ENCODE measurements around the gene NUCKS1. TPM values are rescaled to one million over a fixed set of nuclear protein-coding genes. Genes with fewer than 3 reads are reported as not detected.

Gene NUCKS1
- total and polyA plus RNA-seq, 2 of the 13 experiments (the other 11 are each of a cell fraction or from before 2014, with no cell fraction given), result 35.5 to 117 TPM

GRCh38 chr1:205769641-205770365 is 19.8 kb upstream of the NUCKS1 start:
- intact Hi-C loops (cut with micrococcal nuclease; ENCODE audit: unreplicated experiment), result no loop called here
- no TSS peak for BruUV-seq (replicated peaks)
- no peaks in the 10 kb centered on the region for H3K36me3 ChIP-seq (replicated peaks in 1 of 2; ENCODE audit: control insufficient read depth in 1 of 2, insufficient read depth in 2 of 2, low read length in 2 of 2)
- H3K27me3 ChIP-seq (ENCODE audit: control insufficient read depth in 1 of 2, insufficient read depth in 2 of 2, low read length in 2 of 2), result no peaks in the 10 kb centered on the region; a peak in 1 of 5 replicates
- no peak for FAIRE-seq
- H3K9me3 ChIP-seq (ENCODE audit: low read length), result no peaks in the 10 kb centered on the region
- H3K4me3 ChIP-seq (replicated peaks in 1 of 3; ENCODE audit: insufficient read depth in 1 of 3, low read depth in 2 of 3, low read length in 3 of 3), result no peak overlapping the region
- no peak for ATAC-seq
- H3K79me2 ChIP-seq (ENCODE audit: insufficient read depth, low read length), result no peaks in the 10 kb centered on the region
- WGBS (ENCODE audit: low lambda C conversion rate), result 88% methylated on average over 8 of the region's 8 CpGs
- no peaks in the 10 kb centered on the region for H4K20me1 ChIP-seq (ENCODE audit: insufficient read depth, low read length)
- no peak for DNase-seq (ENCODE audit: low spot score)
- ChIA-PET POLR2A (no interaction called here), CTCF (ENCODE audit: low intra/inter-chr PET ratio, low total read pairs) (no interaction called here)
- H3K9ac ChIP-seq (ENCODE audit: insufficient read depth, low read depth, low read length), result no peak overlapping the region
- H3K4me1 ChIP-seq (ENCODE audit: insufficient read depth, low read length), result peaks cover 16% of the 10 kb centered on the region
- no peak overlapping the region for H3K27ac ChIP-seq (ENCODE audit: extremely low read length, insufficient read depth, low read length)
- in situ Hi-C loops (cut with HindIII; ENCODE audit: extremely low pct_ligation_motif_present, low pct_unique_long_range_greater_than_20kb), result no loop called here
- H2AFZ ChIP-seq (ENCODE audit: low read length), result no peak overlapping the region
- no peak overlapping the region for H3K4me2 ChIP-seq (ENCODE audit: low read depth, low read length)
- TF ChIP-seq ZXDC (CRISPR knock-in tag; IDR thresholded peaks at IDR 0.05) (no peak), TRAFD1 (CRISPR knock-in tag; IDR thresholded peaks at IDR 0.05; ENCODE audit: borderline replicate concordance) (no peak), NFRKB (IDR thresholded peaks at IDR 0.05) (no peak), NFIC (IDR thresholded peaks at IDR 0.05; ENCODE audit: low read length) (no peak), MTF1 (CRISPR knock-in tag; IDR thresholded peaks at IDR 0.05) (no peak), MAFK (conservative IDR thresholded peaks at IDR 0.05 in 1 of 2, IDR thresholded peaks at IDR 0.05 in 1 of 2; ENCODE audit: low read length in 2 of 2) (no peak), NPAS2 (CRISPR knock-in tag; IDR thresholded peaks at IDR 0.05; ENCODE audit: borderline replicate concordance) (no peak), ZSCAN20 (CRISPR knock-in tag; IDR thresholded peaks at IDR 0.05; ENCODE audit: borderline replicate concordance) (no peak), DMTF1 (CRISPR knock-in tag; IDR thresholded peaks at IDR 0.05) (no peak), HDAC1 (CRISPR knock-in tag; IDR thresholded peaks at IDR 0.05) (no peak), ZNF512 (CRISPR knock-in tag; IDR thresholded peaks at IDR 0.05) (no peak), ZBTB3 (CRISPR knock-in tag; IDR thresholded peaks at IDR 0.05; ENCODE audit: borderline replicate concordance, low read depth) (no peak), SAP130 (CRISPR knock-in tag; IDR thresholded peaks at IDR 0.05; ENCODE audit: low read depth) (no peak)

All from HepG2 (cell line).